ENCODE data around the gene ITPK1.

Gene ITPK1

DNA sequence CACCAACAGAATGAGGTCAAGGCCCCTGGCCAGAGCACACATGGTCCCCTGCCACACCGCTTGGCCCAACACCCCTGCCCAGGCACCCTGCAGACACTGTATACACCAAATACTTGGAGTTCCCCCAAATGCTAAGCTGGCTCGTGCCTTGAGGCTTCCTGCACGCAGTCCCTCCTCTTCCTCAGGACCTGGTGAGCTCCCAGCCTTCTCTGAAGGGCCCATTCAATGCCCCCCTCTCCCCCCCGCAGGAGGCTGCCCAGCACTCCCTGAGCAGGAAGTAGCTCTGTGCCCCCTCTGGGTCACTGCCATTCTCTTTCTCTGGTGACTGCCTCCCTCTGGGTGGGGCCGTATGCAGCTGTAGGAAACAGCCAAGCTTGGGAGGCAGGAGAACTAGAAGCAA lies 75.3 kb downstream of the ITPK1 start:
- no peak for DNase-seq

DNA sequence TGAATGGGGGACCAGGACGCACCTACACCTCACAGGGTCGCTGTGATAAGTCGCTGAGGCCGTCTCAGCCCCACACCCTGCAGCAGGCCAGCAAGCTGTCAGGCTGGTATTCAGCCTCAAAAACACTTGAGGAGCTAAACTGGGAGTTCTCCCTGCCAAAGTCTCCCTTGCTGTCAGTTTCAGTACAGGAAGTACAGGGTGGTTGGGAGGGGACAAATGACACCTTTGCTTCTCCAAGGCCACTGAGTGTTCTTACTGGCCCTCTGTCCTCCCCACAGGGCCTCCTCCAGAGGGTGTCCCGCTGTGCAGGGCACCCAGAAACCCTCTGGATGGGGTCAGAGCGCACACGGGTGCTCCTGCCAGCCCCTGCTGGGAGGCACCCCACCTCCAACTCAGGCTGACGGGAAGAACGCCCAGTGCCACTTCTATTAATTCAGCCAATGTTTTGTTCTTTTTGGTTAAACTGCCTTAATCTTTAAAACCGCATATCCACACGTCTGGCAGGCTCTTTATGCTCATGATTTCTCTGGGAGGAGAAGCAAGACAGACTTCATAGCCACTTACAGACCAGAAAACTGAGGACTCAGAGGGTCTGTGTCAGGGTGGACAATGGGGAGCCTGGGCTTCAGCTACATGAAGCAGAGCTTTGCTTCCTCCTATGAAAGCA lies 75.9 kb downstream of the ITPK1 start:
- no peak for DNase-seq

DNA sequence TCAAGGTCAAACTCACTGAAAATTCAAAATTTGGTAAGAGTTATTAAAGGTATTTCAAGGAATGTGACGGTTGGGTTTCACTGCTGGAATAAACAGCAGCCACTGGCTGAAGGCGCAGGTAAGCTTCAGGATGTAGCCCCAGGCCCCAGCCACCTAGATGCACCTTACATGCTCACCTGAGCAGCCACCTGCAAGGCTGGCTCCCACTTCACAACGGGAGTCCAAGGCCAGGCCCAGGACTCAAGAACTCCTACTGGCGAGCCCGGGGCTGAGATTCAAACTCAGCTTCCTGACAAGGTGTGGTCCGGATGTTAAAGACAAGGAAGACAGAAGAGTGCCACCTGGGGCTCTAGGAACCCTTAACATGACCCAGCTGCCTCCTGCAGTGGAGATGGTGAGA lies 78.4 kb downstream of the ITPK1 start:
- DNase-seq = no peak

DNA sequence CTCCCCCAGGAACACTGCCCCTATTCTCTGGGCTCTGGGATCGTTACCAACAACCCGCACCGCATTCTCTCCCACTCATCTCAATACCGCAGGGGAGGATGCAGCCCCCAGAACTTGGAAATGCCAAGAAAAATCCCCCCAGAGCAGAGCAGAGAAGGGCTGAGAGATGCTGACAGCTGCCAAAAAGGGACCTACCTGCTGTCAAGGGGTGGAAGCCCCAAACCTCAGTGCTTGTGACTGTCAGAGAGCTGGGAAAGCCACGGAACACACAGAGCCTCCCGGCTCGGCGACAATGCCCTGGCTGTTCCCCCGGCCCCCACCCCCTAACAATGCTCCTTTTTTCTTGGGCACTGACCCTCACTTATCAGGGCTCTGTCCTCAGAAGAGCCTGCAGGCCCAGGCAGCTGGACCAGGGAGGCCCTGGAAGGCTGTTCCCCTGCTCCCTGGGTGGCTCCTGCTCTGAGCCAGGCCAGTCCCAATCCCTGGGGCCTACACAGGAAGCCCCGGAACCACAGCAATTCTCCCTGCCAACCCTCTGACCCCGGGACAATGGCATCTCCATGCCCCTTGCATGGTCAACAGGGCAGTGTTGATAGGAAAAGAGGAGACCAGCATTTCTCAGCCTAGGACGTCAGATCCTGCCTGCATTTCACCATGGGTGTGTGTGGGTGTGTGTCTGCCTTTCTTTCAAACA lies 78.9 kb downstream of the ITPK1 start:
- DNase-seq = no peak

DNA sequence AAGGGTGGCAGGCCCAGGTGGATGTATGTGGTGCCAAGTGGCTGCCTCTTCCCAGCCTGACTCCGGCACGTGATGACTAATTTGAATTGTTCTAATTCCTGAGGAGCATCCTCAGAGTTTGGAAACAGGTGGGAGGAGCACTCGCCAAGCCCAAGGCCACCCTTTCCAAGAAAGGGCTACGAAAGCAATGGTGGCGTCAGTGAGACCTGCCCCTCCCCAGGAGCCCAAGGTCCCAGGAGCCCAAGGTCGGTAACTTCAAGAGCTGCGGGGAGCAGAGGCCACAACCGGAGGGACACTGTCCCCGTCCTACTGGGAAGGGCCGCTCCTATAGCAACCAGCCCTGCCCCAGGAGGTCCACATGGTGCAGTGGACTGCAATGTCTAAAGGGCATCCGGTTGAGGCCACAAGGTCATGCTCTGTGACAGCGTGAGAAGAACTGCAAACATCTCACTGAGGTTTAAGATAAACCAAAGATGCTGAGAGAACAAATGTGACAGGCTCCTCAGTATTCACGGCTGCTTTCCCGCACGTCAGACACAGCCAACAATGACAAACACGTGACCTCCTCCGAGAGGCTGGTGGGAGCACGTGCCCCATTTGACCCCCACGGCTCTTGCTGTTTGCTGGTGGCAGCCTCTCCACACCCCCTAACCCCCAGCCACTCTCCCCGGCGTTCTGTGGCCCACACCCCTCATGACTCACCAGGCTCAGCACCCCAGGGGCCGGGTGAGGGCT lies 79.6 kb downstream of the ITPK1 start:
- DNase-seq = no peak

DNA sequence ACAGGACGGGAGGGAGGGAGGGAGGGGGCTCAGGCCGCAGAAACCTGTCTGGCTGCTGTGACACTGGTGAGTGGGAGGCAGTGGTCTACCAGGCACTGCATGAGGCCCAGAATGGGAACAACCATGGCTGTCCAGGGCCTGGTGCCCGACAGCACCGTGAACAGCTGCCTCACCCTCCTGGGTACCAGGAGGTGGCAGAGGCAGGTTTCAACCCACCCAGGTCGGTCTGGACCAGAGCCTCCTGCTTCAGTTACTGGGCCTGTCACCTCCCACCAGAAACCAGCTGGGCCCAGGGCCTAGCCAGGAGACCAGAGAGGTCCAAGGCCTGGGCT lies 80.2 kb downstream of the ITPK1 start:
- no peak for DNase-seq

DNA sequence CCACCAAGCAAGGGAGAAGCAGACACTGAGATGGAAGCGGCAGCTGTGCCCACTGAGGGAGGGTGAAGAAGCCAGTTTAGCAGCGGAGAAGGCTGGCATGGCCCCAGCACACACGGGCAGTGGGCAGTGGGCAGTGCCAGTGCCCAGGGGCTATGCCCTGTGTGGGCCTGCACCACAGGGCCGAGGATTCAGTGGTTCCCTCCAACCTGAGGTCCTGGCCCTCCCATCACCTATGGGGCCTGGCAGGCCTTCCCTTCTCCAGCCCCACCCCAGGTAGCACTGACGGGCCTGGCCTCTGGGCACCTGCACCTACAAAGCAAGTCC lies 81.1 kb downstream of the ITPK1 start:
- DNase-seq = no peak

DNA sequence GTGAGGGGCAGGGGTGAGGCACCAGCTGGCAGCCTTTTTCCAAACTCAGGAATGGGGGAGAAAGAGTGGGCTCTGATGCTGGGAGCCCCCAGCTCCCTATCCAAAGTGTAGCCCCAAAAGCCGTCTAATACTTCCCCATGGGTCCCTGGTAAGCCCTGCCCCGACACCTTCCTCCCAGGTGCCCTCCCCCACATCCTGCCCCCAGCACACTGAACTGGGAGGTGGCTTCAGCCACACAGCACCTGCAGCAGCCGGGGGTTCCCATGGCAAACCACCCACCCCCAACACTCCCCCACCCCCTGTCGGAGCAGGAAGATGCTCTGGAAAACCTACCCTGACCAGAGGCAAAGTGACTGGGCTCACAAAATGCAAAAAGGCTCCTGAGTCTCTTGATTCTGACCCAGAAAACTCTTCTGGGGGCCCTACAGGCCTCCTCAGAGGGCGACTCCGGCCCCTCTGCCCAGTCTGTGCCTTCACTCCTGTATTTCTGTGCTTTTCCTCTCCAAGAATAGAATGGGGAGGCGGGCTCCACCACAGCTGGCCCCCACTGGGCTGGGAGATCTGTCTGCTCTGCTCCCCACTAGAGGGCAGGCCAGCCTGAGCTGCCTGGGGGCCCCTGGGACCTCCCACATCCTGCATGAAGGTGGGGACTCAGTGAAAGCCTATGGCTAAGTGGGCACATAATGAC lies 81.6 kb downstream of the ITPK1 start:
- no peak for DNase-seq

DNA sequence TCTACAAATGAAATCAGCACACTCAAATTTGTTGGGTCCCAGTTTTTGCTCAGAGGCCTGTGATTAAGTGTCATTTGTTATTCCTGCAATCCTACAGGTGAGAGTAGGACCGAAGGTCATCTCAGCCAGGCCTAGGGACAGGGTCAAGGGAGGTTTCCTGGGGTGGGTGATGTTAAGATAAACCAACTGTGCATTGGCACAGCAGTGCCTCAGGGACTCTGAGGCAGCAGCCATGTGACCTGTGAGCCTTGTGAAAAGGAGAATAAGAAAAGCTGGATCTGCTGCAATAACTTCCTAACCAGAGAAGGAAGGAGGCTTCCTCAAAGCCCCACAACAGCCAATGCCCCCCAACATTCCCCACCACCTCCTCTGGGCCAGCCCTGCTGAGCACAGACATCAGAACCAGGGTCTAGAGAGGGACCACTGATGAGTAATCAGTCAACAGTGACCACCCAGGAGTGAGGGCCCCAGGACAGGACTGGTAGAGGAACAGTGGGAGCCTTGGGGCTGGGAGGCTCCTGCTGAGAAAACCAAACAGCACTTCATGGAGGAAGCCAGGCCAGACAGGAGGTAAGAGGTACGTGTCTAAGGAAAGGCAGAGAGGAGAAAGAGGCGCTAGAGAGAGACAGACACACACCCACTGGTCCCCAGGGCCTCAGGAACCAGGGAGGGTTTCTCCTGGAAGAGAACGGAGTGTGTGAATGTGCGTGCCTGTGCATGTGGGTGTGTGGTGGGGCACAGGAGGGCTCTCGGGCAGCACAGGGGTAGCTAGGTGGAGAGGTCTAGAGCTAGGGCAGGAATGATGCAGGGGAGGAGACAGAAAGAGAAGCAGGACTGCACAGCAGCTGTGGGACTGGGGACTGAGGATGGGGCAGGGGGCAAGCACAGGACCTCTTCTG lies 82.4 kb downstream of the ITPK1 start:
- DNase-seq = no peak

DNA sequence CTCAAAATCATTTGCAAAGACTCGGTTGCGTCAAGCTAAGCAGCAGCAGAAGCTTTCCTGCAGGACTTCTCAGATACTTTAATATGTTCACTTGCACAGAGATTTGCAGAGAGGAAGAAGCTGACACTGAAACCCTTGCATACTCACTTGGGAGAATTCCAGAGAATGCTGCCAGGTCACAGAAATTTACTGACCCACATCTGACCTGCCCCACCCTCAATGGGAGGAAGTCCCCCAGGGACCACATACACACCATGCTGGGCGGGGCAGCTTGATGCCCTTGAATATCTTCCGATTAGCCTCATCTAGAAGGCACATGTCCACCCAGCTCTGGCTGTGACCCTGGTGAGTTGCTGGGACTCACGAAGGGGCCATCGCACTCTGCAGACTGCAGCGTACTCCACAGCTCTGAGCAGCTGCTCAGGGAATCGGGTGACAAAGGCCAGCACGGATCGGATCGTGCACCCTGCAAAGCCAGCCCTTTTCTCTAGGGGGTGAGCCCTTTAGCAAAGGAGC lies 83.2 kb downstream of the ITPK1 start:
- no peak for DNase-seq

DNA sequence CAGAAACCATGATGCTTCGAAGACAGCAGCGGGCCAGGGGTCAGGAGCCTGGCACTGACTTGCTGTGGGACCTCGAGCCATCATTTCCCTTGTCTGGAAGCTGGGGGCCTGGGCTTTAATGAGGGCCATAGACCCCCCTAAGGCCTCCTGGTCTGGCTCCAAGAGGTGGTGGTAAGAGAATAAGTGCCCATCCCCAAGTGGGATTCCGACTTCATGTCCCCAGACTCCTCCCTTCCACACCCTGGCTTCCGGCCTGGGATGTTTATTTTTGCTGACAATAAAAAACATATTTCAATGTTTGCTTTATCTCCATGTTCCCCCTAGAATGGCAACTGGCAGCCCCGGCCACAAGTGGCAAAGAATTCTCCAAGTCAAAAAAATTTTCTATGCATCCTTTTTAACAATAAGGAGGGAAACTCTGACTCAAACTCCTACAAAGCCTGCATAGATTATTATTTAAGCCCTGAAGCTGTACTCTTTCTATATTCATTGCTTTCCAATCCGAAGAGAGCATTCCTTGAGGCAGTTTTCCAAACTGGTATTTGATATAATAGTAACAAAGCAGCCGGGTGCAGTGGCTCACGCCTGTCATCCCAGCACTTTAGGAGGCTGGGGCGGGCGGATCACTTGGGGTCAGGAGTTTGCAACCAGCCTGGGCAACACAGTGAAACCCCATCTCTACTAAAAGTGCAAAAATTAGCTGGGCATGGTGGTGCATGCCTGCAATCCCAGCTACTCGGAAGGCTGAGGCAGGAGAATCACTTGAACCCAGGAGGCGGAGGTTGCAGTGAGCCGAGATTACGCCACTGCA lies 84.0 kb downstream of the ITPK1 start:
- no peak for DNase-seq

DNA sequence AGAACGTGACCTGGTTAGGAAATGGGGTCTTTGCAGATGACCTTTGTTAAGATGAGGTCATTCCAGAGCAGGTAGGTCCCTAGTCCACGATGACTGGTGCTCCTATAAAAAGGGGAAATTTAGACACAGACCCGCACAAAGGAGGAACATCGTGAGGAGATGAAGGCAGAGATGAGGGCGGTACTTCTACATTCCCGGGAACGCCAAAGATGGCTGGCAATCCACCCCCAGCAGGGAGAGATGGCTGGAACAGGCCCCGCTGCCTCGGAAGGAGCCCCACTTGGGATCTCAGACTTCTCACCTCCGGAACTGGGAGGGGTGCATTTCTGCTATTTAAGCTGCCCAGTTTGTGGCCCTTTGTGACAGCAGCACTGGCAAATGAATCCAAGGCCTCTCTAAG lies 85.0 kb downstream of the ITPK1 start:
- no peak for DNase-seq

DNA sequence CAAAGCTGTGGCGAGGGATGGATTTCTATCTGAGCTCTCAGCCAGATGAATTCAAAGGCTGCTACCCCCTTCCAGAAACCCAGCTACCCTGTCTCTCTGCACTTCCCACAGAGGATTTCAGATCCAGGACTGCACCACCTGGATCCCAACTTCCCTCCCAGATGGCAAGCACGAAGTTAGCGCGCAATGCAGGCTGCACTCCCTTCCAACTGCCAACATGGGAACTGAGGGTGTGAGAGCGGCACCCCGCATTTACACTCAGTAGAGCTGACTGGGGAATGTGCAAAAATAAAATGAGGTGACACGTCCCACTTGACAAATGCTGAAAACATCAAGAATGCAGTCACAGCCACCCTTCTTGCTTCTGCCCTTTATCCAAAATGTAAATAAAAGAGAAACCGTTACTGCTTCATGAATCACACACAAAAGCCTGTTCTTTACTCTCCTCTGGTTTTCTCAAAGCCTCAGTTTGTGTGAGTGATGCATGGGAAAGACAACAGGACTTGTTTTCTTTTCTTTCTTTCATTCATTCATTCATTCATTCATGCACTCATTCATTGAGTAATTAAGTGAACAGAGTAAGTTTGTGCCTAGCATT lies 85.7 kb downstream of the ITPK1 start:
- no peak for DNase-seq

DNA sequence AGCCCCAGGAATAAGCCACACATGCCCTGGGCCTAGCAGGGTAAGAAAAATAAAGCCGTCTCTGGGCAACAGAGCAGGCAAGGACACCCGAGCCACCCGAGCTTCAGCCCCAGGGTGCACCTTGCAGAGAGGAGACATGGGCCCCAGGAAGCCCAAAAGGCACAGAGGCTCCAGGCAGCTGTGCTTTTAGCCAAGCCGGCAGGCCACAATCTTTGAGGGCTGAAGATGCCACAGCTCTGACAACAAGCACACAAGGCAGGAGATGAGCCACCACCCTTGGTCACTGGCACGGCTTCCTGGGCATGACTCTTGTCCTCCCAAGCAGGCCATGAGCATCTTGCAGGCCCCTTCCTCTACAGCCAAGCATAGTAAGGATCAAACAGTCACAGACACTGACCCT lies 86.3 kb downstream of the ITPK1 start:
- no peak for DNase-seq

DNA sequence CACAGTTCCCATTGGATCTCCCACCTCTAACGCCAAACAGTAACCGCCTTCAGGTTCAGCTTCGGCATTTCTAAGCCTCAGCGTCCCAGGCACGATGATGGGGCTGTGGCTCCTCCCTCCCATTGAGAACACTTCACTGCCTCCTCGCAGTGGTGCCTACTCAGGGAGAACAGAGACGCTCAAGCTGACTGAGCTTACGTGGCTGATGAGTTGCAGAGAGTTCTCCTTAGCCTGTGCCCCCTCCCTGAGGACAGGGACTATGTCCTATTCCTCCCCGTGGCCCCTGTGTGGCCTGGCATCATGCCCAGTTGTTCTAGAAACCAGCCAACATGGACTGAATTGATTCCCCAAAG lies 87.0 kb downstream of the ITPK1 start:
- no peak for DNase-seq

DNA sequence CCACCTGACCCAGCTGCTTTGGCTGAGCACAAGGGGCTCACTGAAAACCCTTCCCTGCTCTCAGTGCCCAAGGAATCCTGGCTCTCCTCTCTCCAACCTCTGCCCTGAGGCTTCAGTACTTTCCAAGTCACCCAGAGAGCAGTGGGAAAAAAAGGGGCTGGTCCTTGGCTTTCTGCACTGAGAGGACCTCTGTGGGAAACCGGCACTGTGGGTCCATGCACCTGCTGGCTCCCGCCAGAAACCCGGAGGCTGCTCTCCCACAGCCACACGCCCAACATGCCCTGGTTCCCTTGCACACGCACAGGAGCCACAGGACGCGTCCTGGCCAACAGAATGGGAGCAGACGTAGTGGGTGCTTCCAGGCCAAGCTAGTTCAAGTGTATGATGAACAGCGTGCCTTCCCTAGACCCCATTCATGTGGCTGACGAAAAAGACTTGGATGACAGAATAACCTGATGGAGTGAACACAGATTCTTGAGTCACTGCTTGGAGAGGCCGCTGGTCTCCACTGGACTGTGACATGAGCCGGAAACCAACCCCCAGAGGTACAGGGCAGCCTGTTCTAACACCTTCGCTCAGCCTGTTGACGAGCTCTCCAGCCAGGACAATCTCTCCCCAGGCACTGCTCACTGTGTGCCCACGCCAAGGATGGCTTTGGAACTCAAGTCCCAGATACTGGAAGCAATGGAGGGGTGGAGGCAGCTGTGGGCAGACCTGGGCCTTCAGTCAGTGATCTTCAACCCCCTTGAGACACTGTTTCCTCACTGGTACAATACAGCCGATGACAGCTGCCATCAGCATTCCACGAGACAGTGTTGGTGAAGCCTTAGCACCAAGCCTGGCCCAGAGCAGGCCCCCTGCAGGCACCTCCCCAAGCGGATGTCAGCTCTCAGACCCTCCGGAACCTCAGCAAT lies 87.7 kb downstream of the ITPK1 start:
- no peak for DNase-seq

DNA sequence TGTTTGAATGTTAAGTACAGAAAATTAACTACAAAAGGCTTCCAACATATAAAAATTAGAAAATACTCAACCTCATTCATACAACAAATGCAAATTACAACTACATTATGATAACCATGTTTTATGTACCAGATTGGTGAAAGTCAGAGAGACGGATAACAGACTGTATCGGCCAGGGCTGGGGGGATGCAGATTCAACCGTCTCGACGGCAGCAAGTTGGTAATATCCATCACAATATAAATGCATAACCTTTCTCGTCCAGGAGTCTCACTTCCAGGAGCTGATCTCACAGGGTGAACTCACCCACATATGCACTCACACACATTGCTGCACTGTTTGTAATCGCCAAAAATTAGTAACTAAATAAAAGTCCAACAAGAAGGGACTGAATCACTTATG lies 89.4 kb downstream of the ITPK1 start:
- no peak for DNase-seq

DNA sequence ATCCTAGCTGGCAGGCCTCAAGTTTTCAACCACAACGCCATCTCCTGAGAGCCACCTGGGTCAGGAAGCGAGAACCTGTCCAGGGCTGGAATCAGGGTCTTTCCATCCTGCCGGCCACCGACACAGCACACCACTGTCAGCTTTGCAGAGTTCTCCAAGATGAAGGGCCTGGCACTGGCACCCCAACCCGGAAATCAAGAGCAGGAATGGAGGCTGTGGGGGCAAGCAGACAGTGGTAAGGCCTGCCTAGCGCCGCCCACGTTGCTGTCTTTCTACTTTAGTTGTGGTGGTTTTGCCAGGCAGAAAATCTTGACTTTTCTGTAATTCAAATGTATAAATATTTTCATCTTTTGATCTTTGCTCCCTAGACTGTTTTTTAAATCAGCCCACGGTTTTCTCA lies 90.7 kb downstream of the ITPK1 start:
- DNase-seq = no peak

DNA sequence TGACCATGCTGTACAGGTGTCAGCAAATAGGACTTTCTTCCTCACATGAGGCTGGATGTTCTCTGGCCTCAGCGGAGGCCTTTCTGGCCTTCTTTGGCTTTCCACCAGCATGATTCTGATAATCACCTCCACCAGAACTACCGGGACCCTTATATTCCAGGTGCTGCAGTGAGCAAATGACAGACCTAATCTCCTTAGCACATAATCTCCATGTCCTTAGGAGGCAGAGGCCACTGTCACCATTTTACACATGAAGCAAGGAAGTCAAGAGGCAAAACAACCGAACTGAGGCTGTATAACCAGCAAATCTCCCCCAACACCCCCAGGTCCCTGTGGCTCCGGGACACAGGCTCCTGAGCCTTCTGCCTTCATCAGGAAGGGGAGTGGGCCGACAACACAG lies 91.2 kb downstream of the ITPK1 start:
- DNase-seq = no peak

DNA sequence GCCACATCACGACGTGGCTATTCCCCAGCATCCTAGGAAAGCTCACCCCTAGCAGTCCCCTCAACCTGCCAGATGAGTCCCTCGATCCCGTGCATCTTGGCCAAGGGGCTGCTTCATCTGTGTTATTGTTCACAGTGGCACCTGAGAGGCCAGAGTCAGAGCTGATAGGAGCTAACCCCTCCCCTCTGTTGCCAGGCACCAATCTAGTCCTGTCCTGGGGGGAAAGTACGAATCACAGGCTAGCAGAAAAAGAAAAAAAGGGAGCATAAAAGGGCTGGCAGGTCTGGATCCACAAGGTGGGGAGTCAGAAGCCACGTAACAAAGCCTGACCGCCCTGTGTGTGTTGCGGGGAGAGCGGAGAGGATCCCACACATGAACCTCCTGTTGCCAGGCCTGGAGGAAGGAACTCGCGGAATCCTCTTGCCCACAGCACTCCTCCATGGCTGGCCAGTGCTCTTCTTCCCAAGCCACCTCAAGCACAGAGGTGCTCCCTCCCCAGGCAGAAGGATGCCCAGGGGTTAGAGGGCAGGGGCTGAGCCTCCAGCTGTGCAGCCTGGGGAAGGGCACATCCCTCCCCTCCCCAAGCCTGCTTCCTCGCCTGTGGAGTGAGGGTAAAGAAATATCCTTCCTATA lies 91.8 kb downstream of the ITPK1 start:
- DNase-seq = no peak
